RCC 7860 (cell line): Measurements from ENCODE around the gene WWOX.
A peak's percentile ranks its signal among the peaks of the same experiment; 100 is the strongest.

Experiments
- DNase-seq: peaks from one replicate; pipeline ENCODE4 v3.0.0-alpha.2; 2015; ENCODE audit warnings: low spot score
- FAIRE-seq: peaks from 2 replicates; lab custom pipeline; 2012; peaks lifted over from hg19 to GRCh38; lab: Jason Lieb, UNC

The WWOX gene

DNA sequence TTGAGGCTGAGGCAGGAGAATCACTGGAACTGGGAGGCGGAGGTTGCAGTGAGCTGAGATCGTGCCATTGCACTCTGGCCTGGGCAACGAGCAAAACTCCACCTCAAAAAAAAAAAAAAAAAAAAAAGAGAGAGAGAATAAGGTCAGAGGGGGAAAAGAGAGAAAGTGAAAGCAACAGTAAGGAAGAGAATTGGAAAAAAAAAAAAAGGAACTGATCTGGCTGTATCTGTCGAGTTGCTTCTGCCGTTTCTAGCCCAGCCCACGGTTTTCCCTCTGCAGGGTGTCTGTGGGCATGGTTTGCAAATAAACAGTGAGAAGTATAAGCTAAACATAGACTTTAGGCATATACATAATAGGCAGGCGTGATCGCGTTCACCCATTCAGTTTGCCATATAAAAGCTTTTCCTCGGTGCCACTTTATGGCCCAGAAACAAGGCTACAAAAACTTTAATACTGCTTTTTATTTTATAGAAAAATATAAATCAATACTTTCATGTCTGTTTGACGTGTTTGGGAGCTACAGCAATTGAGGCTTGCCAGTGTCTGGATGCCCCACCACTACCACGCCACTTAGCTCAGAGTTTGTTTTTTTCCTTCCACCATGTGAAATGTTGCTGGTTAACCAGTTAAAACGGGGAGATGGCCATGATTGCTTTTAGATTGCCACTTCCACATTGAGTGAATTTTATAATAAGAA, 1064.4 kb downstream of the WWOX start:
- DNase-seq: no peak
- FAIRE-seq: no peak

DNA sequence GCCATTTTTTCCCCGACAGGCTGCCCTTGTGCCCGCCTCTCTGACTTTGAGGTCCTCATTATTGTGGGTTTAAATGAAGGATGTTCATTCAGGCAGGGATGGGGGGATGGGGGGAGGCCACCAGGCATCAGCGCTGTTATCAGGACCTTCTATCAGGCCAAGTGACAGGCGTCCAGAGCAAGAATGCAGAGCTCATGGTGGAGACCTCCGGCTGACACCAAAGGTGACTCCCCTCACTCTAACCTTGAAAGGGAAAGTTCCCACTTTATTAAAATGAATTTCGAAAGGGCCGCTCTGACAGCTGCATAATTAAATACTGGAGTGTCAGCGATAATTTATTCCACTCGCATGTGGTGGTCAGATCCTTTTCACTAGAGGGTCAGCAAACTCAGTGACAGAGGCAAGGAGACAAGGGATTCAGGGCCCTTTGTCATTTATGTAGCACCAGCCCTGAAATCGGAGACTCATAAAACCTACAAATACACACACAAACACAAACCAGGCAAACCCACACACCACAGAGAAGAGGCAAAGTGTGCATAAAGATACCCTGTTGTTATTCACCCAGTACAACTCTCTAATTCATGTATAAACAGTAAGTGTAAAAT, 1065.0 kb downstream of the WWOX start:
- no peak for DNase-seq
- FAIRE-seq: no peak

DNA sequence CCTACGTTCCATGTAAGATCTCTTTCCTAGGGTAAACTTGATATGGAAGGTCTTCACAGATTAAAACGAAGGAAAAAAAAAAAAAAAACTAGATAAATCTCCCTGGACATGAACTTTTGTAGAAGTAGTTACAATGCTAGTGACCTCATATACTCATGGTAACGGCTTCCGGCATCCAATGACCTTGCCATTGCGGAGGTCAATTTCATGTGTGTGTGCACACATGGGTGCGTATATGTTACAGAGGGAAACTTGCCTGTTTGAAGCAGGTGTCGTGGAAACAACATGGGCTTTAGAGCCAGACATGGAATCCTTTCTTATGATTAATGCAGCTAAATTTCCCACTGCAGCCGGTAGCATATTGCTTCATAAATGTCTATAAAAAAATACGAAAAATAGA, 1065.6 kb downstream of the WWOX start:
- no peak for FAIRE-seq

DNA sequence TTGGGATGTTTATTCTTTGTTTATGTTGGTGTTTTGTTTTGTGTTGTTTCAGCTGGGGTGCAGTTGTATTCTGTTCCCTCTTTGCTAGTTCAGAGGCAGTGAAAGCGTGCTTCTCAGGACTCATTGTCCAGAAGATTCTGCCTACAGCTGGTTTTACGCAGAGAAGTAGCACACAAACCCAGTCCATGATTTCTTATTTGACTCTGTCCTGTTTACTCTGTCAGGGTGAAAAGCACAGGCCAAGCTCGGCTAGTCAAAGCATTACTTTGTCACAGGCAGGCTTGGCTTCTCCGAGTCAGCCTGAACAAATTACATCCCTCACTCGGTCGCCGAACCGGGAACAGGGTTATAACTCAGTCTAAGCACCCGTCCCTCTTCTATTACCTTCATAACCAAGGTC, 1066.1 kb downstream of the WWOX start:
- FAIRE-seq: no peak
- DNase-seq: no peak

More for the DNA sequence above, 1065.6 kb downstream of the WWOX start:
- no peak for DNase-seq

DNA sequence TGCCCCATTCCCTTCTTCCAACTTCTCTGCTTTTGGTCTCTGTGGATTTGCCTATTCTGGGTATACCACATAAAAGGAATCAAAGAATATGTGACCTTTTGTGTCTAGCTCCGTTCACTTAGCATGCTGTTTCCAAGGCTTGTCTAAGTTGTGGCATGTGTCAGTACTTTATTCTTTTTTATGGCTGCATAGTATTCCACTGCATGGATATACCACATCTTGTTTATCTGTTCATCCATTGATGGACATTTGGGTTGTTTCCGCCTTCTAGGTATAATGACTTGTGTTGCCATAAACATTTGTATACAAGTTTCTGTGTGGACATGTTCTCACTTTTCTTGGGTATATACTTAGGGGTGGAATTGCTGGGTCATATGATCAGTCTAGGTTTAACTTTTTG, 1068.4 kb downstream of the WWOX start:
- DNase-seq (no peak), FAIRE-seq (no peak)

DNA sequence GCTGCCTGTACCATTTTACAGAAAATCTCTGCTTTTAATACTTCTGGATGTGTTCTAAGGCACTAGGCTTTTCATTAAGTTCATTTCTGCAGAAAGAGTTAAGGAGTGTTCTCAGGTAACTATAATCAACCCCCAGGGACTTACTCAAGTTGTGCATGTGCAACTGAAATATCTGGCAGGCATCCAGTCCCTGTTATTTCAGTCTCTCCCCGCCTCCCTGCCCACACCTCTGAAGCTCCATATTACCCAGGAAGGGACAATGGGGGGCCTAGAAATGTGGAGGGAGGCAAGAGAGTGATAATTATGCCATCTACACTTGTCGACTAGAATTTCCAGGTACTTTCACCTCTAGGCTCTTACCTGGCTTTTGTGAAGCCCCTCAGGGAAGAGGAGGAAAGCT, 1068.9 kb downstream of the WWOX start:
- FAIRE-seq: no peak
- no peak for DNase-seq

DNA sequence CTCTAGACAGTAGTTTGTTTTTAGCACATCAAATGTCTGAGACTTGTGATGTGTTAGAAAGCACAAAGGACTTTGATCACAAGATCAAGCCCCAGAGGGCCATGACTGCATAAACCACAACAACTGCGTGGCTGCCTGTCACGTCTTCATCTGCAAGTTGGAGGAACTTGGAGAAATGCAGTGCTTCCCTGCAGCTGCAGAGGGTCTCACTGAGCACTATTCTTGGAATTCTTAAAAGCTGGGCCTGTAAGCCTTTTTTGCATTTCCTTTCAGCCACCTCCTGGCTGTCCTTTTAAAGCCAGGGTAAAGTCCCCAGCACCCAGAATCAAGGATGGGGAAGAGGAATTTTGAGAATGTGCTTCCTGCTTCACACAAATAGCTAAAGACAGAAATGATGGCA, 1069.8 kb downstream of the WWOX start:
- DNase-seq: peak; percentile 79
- FAIRE-seq: peak; percentile 82

DNA sequence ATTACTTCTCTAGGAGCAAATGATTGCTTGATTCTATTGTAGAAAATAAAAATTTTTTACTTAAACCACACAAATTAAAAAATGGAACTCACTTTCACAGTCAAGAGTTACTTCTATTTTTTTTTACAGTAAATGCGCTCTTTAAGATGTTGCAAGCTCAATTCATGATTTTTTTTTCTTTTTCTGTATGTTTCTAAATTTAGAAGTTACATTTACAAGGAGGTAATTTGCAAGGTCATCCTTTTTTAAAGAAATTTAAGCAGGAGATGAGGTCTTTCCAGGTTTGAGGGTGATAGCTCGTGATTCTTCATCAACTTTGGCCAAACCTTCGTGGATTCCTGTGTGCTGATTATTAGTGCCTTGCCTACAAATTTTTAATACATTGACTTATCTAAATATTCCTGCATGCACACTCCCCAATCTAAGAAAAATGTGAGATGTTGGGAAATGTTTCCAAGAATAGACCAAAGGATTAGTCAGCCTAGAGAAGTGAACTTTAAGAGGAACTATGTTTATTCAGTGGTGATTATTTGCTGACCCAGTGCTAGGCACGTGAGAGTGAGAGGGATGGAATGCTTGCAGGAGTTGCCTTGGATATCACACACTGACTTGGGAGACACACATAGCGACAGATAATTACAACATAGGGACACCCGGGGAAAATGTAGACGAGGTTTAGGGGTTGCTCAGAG, 1071.2 kb downstream of the WWOX start:
- FAIRE-seq: peak; percentile 56
- DNase-seq: peak; percentile 77

DNA sequence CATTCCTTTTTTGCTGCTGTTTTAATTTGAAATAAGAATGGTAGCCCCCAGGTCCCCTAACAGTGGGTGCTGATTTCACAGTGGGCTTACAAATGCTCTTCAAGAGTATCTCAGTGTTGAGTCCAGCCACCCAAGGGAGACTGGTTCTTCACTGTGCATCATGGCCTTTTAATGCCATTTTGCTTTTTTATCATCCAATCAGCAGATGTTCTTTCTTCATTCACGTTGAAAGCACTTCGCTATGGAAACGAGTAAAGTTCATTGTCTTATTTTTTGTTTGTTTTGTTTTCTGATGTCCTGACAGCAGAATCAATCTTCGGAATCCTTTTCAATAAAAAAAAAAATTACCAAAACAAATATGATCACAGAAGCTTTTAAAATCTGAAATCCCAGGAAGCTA, 1072.0 kb downstream of the WWOX start:
- FAIRE-seq: no peak
- no peak for DNase-seq

DNA sequence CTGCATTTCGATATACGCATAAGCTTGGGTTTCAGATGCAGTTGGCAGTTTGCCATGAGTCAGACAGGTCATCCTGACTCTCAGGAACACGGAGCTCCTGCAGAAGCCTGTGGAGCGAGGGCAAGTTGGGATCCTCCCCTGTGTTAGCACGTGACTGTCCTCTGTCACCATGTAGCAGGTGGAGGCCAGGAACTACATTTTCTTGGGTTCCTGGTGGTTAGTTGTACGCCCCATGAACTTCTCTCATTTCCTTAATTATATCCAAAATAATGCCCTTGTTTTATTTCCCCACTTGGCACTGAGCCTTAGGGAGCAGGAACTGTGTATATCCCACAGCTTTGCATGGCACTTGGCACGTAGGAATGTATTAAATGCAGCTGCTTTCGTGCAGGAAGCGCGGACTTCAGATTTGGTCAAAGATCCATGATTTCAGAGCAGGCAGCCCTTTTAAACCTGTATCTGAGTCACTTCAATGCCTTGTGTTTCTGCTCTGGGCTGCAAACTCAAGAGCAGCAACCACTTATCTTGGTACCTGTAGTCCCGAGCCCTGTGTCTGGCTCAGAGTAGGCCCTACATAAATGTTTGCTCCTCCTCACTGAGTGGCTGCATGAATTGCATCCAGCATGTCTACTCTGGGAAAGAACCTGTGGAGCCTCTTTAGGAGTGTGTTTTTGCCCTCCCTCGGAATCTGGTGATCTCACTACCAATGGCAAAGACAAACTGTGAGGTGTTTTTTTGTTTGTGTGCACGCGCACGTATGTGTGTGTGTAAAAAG, 1072.7 kb downstream of the WWOX start:
- FAIRE-seq (peak; percentile 69), DNase-seq (peak; percentile 76)

DNA sequence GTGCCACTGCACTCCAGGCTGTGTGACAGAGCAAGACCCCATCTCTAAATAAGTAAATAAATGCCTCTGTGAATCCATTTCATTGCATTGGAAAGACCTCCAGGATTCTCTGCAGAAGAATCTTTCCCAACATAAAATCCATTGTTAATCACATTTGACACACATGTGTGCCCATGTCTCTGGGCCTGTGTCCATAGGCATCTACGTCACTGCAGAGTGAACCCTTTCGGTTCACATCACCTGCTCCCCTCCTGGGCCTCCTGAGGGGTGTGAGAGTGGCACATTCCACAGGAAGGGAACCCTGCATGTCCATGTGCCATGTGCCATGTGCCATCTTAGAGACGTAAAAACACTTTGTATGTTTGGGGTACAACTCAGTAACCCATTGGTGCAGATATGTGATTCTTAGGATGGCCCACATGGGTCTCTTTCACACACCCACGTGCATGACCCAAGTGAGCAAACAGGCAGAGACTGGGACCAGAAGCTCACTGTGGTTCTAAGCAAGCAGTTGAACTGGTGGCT, 1073.6 kb downstream of the WWOX start:
- DNase-seq (no peak), FAIRE-seq (no peak)

DNA sequence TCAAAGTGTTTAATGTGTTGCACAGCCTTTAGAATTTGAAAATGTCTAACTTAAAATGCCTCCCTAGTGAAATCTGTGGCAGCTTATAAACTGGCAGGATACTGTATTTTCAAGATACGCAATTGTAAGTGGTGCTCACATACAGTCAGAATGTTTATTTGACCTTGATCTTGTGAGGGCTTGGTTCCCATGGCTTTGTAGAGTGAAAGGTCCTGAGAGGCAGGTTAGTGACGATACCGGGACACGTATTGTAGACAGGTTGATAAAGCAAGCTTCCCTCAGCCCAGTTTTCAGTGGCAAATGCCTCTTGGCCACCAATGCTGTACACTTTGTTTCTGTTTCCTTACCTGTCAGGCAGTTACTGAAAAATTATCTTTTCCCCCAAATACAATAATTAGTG, 1074.5 kb downstream of the WWOX start:
- FAIRE-seq: no peak
- DNase-seq: no peak

DNA sequence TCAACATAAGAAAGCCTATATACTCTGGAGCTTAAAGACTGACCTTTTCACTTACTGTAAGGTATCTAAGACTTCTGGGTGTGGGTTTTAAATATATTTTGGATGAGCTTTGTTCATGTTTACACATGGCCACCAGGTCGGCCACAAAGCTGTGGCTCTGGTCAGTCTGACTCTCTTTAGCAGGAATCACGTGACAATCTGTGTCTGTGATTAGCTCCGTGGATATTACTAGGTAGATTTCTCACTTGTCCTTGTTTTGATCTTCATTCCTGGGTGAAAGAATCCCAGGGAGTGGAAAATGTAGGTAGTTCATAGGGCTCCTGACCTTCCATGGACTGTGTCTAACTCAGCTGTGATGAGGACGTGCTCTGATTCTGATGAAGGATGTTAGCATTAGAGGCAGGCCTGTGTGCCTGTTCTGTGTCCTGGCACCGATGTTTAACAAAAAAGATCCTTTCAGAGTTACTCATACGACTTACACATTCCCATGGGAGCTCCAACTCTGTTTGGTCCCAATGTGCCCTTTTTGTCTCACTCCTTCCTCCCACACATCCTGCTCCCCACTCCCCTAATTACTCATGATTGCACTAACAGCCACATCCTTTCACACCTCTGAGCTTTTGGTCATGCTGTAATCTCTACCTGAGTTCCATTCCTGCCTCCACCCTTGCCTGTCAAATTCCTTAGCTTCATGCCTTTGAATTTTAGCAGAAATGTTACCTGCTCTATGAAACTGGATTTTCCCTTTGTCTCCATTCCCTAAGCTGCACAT, 1076.0 kb downstream of the WWOX start:
- no peak for FAIRE-seq
- no peak for DNase-seq

DNA sequence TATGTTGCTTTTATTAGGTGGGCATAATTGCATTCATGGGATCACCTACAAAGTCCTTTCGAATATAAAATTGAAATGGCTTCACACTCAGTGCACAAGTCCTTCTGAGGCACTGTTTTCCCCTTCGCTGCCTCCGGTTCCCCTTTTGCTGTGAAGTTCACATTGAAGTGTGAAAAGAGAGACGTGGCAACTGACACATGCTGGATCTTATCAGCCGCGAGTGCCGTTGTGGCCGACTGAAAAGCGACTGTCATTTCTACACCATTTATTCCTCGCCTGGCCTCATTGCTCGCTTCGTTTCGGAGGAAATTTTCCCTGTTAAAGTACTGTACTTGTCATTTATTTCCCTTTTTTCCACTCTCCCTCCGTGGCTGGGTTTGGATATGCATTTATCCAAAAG, 1077.6 kb downstream of the WWOX start:
- FAIRE-seq: no peak
- DNase-seq: no peak

DNA sequence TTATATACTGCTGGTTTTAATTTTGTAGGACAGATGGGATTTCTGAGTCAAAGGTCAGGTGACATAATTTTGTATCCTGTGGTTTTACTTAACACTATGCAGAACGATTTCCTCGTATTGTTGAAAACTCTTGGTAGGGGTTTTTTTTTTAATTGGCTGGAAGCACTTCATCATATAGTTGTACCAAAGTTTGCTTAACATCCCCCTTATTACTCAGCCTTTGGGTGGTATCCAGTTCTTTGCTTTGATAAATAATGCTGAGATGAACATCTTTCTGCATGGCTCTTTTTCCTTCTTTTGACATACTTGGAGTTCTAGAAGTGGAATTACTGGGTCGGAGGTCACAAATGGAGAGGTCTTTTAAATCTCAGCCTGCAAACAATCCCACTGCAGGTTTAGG, 1082.0 kb downstream of the WWOX start:
- DNase-seq (no peak), FAIRE-seq (no peak)

DNA sequence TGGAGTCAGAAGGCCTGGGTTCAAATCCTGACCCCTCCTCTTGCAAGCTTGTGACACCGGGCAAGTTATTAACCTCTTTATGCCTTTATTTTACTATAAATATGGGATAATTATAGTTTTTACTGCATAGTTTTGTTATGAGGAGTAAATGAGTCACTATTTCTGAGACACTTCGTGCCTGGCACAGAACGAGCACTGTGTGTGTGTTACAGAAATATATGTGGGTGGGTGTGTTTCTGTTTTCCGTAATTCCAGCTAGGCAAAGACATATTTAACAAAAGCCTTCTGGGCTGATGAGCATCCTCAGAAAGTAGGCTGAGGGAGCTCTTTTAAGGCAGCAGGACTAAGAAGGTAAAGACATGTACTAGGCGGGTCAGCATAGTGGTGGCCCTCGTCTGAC, 1083.2 kb downstream of the WWOX start:
- DNase-seq: no peak
- no peak for FAIRE-seq

DNA sequence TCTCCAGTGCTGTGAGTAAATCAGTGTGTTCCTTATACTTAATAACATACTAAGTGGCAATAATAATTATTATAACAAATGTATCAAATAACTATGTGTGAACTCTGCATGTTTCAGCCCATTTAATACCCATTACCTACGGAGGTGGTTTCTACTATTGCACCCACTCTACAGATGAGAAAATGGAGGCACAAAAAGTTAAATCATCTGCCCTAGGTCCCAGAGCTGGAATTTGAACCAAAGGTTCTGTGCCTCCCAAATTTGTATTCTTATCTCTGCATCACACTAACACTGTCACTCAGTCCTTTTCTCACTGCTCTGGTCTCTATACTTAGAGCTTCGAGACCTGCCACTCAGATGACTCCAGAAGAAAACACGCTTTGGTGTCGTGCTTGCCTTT, 1084.1 kb downstream of the WWOX start:
- no peak for FAIRE-seq

DNA sequence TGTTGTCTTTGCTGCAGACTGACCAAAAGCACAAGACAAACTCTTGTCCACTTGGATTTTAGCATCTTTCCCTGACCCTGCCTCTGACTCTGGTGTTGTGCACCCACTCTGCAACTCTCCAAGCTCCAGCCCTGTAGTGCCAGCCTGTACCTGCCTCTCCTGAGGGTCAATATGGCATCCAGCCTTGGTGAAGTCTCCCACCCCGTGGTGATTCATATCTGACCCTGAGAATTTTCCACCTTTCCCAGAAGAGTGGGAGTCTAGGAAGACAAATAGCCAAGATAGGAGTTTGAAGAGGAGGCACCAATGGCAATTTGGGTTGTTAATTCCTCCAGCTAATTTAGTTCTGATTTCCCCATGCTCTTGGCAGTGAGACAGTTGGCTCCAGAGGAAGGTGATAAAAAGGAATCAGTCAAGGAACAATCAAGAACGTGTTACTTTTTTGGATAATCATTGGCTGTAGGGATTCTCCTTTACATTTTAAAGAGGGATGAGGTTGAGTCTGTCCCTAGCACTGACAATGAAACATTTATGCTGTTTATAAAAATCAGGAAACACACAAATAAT, 1085.1 kb downstream of the WWOX start:
- DNase-seq (no peak), FAIRE-seq (no peak)

More for the DNA sequence above, 1084.1 kb downstream of the WWOX start:
- no peak for DNase-seq

DNA sequence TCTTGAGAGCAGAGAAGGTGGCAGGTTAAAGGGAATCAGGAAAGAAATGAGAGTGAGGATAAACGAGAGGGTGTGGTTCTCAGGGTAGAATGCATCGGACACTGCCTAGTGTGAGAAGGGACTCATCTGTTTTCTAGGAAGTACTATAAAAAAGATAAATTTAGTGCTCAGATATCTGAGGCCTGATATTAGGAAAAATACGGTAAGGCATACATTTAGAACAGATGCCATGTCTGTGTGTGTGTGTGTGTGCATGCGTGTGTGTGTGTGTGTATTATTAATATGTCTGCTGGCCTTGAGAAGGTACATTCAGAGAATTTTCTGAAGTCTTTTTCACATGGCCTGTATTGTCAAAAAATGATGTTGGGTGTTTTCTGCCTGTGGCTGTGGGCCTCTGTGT, 1086.3 kb downstream of the WWOX start:
- FAIRE-seq (no peak), DNase-seq (no peak)

DNA sequence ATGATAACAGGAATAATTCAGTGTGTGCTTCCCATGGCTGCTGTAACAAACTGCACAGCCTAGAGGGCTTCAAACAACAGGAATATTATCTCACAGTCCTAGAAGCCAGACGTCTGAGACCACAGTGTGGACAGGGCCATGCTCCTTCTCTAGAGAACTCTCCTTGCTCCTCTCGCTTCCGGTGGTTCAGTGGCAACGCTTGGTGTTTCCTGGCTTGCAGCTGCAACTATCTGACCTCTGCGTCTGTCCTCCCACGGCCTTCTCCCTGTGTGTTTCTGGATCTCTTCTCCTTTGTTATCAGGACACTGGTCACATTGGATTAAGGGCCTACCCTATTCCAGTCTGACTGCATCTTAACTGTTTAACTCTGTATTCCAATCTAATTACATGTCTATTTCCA, 1086.7 kb downstream of the WWOX start:
- FAIRE-seq (no peak), DNase-seq (no peak)
